NCI-H1694 treated with DMSO at 0.1 percent for 48 hours (cell line): ENCODE results near the gene LRFN2.

Experiments used
- DNase-seq: peaks from one replicate; lab custom pipeline; 2025; lab: John Stamatoyannopoulos, UW

Gene LRFN2

DNA sequence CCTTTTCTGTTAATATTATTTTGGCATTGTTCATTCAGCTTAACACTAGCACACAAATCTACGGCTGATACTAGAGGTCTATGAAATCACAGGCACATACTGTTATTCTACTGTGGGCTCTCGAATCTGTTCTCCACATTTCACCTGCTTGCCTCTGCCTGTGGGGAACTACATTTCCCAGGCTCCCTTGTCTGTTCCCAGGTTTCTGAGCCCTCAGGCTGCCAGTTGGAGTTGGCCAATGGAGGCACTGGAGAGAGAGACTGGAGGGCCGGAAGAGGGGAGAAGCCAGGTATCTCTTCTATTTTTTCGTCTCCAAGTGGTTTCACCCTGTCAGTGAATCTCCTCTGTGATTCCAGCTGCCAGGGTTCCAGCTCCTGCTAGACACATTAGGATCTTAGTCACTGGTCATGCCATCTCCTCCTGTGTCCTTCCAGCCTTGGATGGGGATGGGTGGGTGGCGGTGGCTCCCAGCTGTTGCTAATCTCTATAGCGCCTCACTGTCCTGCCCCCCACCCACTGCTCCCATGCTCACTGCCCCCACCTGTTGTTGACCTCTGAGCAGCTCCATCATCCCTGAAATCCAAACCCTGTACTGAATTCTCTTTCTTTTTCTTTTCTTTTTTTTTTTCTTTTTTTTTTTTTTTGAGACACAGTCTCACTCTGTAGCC is 188.2 kb downstream of the LRFN2 start:
- DNase-seq = no peak

DNA sequence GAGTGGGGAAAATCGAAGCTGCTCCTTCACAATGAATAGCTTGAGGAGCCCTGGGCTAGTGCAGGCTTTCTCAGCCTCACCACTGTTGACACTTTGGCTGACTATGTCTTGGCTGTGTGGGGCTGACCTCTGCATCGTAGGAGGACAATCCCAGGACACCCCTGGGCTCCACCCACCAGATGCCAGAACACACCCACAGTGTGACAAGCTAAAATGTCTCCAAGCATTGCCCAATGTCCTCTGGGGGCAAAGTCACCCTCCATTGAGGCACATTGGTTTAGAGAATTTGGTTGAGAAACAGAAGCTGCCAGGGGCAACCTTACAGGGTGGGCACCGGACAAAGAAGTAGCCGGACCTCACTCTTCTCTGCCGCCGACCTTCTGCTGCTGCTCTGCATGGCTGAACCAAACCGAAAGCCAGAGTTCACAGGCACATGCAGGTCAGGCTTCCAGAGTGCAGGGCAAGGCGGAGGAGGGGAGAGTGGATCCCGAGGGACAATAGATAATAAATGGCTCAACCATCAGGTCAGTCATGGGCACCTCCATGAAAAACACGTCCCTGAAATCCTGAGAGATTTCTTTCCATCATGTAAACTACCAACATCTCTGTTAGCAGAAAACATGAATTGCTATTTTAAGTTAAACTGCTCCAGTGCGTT is 189.0 kb downstream of the LRFN2 start:
- DNase-seq = no peak

DNA sequence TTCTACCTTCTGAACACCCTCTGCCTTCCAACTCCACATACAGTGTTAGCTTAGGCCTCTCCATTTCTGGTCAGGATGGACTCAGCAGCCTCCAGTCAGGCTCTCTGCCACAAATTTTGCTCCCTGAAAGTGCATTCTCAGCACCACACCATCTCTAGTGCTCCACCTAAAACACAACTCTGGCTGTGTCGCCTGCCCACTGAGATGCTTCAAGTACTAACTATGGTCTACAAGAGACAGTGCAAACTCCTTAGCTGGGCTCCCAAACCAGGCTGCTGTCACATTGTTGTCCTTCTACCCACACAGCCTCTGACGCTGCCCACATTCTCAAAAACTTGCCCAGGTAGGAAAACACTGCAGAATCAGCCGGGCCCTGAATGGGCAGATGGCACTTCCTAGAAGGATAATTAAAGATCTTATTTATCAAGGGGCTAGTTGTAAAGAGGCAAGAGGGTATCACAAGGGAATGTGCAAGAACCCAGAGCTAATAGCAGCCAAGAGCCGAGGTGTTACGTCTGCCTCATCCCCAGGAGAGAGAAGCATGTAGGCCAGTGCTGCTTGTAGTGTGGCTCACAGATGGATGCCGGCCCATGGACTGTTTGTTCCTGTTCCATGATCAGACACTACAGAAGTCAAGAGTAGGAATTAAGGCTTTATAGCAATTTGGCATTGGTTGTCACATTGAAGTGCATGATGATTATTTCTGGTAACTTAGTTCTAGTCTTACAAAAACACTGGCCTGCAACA is 189.7 kb downstream of the LRFN2 start:
- DNase-seq = no peak

DNA sequence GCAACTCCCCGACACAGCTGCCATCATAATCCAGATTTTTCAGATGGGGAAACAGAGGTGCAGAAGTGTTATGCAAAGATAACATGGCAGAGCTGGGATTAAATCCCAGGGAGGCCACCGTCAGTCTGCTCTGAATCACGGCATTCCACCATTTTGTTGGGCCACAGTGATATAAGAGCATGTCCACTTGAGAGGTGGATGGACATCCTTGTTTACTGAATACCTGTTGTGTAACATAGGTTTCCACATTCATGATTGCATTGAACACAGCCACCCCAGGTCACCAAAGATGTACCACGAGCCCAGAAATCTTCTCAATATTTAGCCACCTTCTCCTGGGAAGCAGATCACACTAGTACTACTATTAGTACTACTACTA is 191.5 kb downstream of the LRFN2 start:
- DNase-seq = no peak

DNA sequence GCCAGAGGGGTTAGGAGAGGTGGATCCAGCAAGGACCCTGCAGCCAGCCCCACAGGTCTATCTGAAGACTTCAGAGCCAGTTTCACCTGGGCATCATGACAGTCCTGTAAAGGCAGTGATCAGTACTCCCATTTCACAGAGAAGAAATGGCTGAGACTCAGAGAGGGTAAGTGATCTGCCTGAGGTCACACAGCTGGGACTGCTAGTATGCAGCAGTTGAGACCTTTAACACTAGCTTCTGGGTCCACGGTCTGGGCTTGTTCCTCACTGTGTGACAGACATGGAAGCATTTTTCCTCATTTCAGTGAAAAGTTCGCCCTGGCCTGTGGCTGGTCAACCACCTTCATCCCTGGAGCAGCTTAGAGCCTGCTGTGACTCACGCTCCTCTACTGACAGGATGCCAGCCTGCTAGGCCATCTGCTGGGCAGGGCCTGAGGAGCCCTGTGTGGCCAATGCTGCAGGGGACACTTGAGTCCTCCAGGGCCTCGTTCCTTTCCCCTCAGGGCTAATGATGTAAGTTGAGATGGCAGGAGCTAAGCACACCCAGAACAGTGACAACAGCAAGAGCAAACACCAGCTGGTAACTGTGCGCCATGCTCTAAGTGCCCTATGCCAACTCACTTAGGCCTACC is 192.0 kb downstream of the LRFN2 start:
- DNase-seq = no peak

DNA sequence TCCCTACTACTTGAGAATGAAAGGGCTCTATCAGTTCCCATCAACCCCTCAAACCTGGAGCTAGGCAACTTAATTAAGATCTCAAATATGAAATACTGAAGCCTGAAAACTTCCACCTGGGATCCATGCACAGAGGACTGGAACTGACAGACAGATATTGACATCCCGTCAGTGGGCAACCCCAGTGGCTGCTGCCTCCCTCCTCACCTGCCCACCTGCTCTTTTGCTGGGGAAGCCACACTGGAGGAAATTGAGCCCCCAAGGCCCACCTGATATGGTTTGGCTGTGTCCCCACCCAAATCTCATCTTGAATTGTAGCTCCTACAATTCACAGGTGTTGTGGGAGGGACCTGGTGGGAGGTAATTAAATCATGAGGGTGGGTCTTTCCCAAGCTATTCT is 192.8 kb downstream of the LRFN2 start:
- DNase-seq = no peak

DNA sequence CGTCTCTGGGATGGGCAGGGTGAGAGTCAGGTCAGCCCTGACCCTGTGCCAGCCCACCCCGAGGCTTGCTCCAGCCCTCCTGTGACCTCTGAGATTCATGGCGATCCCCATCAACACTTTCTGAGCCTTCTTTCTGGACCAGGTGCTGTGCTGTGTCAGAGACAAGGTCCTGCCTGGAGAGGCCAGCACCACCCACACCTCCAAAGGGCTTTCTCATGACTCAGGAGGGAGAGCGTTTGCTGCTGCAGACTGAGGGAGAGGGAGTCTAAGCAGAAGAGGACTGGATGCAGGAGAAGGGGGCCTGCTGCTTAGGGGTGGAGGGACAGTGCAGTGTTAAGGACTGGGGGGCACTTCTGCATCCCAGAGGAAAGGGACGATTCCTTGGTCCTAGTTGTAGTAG is 193.5 kb downstream of the LRFN2 start:
- no peak for DNase-seq

DNA sequence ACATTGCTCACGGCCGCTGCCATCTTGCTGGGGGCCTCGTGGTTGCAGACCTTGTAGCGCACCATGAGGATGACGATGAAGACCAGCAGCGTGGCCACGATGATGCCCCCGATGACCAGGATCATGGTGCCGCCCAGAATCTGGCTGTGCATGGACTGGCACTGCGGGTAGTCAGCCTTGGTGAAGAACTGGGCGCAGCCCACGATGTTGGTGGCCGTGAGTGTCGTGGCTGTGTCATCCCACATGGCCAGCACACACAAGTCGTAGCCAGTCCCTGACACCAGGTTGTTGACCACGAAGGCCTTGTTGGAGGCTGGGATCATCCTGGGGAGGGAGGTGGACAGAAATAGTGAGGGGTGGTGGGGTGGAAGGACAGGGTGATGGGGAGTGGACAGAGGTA is 194.6 kb downstream of the LRFN2 start:
- DNase-seq = no peak

DNA sequence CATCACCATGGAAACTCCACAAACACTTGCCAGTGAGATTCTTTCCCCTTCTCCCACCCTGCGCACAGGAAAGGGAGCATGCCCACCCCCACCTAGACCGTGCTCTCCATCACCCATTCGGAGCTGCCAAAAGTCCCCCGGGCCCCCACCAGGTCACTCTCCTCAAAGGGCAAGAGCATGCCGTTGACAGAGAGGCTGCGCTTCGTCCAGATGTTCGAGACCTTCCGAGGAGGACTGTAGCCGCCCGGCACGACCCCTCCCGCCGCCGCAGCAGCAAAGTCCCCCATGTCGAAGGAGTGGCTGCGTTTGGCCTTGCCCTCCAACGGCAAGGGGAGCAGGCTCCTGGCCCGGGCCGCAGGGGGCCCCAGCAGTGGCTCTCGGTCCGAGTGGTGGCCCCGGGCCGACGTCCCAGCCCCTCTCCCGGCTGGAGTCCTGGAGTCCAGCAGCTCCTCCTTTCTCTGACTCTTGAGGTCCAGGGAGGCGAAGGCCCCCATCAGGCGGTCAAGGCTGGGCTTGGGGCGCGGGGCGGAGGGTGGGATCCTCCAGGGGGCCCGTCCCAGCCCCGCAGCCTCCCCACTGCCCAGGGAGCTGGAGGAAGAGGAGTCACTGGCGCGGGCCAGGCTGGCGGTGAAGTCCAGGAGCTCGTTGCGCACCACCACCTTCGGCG is 195.2 kb downstream of the LRFN2 start:
- no peak for DNase-seq

DNA sequence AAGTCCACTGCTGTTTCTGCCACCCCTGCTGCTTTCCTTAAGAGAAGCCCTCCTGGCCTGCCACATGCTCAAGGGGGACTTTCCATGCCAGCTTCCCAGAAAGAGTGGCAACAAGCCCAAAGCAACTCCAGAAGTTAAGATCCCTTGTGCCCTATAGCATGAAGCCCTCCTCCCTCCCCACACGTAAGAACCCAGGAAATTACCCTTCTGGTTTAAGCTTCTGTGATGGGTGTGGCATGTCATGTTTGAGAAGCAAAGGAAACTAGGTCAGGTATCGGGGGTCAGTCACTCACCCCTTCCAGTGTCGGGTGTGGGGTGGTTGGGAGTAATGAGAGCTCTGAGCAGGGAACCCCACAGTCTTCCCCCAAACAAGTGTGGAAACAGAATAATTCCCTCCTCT is 196.1 kb downstream of the LRFN2 start:
- DNase-seq = no peak

GRCh38 chr6:40390144-40390800 is 196.9 kb downstream of the LRFN2 start:
- DNase-seq = no peak

GRCh38 chr6:40389254-40389653 is 197.9 kb downstream of the LRFN2 start:
- no peak for DNase-seq

GRCh38 chr6:40387871-40388264 is 199.3 kb downstream of the LRFN2 start:
- DNase-seq = no peak

- no peak for DNase-seq
Observed at GRCh38 chr6:40387127-40387870, 199.9 kb downstream of the LRFN2 start.

- no peak for DNase-seq
Observed at GRCh38 chr6:40386200-40386599, 201.0 kb downstream of the LRFN2 start.

GRCh38 chr6:40383348-40384115 is 203.6 kb downstream of the LRFN2 start:
- DNase-seq = no peak

- DNase-seq = no peak
Observed at GRCh38 chr6:40380271-40380670, 206.9 kb downstream of the LRFN2 start.

DNA sequence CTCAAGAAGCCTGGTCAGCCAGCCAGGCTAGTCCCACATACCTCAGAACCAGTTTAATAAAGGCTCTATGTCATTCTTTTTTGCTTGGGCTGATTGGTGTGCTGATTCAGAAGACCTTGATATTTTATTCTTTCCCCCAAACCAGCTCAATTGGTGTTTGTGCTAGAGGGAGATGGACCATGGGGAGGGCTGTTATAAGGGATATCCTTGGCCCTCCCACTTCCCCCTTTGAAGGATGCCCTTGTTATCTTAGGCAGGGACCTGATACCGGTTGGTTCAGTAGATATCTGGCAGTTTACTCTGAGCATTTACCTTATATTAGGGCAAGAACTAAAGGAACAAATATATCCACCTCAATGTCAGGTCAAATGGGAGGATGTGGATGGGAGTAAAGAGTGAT is 207.4 kb downstream of the LRFN2 start:
- DNase-seq = no peak

DNA sequence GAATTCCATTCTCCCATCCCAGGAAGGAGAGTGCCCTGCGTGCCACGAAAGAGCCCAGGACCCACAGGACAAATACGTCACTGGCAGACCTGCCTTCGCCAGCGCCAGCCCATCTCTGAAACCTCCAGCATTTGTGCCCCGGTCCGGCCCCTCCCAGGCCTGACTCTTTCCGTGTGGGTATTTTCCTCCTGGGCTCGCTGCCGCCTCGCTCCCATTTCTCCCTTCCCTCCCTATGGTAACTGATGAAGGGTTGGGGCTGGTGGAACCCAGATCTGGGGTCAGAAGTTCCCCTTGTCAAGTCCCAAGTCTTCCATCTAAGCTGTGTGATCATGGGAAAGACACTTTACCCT is 208.5 kb downstream of the LRFN2 start:
- no peak for DNase-seq

GRCh38 chr6:40378071-40378724 is 209.0 kb downstream of the LRFN2 start:
- no peak for DNase-seq
